Activated CD4-positive, alpha-beta memory T cell treated with anti-CD3 and anti-CD28 coated beads, Interleukin-2, amount 10 ng/mL, durations not matched to agents 7 days and 5 days (primary cell): Measurements from ENCODE around the gene ZBTB7B. TPM values are rescaled to one million over a fixed set of nuclear protein-coding genes. Genes with fewer than 3 reads are reported as not detected.

Experiments used
- CTCF ChIA-PET: fragments of 350-600 bp; sonication (Branson Sonifier 250); formaldehyde crosslinking; loops from one replicate; lab custom pipeline; 2021; ENCODE audit warnings: antibody characterized with exemption, inconsistent platforms; lab: Charles Lee
- POLR2A ChIA-PET: fragments of 350-600 bp; sonication (Branson Sonifier 250); formaldehyde crosslinking; loops from one replicate; lab custom pipeline; 2021; ENCODE audit warnings: antibody characterized with exemption; lab: Charles Lee
- DNase-seq: peaks from one replicate; pipeline ENCODE4 v3.0.0-alpha.2; 2020
- H3K27ac Mint-ChIP-seq: one replicate; pipeline ENCODE4 v1.8.0; 2021; ENCODE audit warnings: mild to moderate bottlenecking, mixed read lengths
- H3K27me3 Mint-ChIP-seq: one replicate; pipeline ENCODE4 v1.8.0; 2021; ENCODE audit warnings: mixed read lengths
- H3K36me3 Mint-ChIP-seq: one replicate; pipeline ENCODE4 v1.8.0; 2021; ENCODE audit warnings: low read depth, mixed read lengths
- H3K4me1 Mint-ChIP-seq: one replicate; pipeline ENCODE4 v1.8.0; 2021; ENCODE audit warnings: mixed read lengths
- H3K4me3 Mint-ChIP-seq: one replicate; pipeline ENCODE4 v1.8.0; 2021; ENCODE audit warnings: mild to moderate bottlenecking, mixed read lengths
- H3K9me3 Mint-ChIP-seq: one replicate; pipeline ENCODE4 v1.8.0; 2021; ENCODE audit warnings: mixed read lengths
- total RNA-seq, 2 experiments: library from RNA; stranded (reverse); gene quantifications; one replicate each; pipeline ENCODE4 v1.2.3, GENCODE V29; 2021

Gene ZBTB7B
- total RNA-seq, 2 experiments from 2014 or later: 151 to 152 TPM

- no peak for DNase-seq
- H3K4me1 Mint-ChIP-seq: peaks cover 78% of the 10 kb centered on the region
- H3K27ac Mint-ChIP-seq: no peak overlapping the region
- no peak overlapping the region for H3K4me3 Mint-ChIP-seq
- ChIA-PET CTCF (interaction anchor here (1.0 to 8.1 kb wide), 10 partner anchors 18 to 455 kb away, joined by 4 to 139 read pairs (median 10); partner anchors contain the start of genes ADAM15, FLAD1, LENEP and PBXIP1), POLR2A (interaction anchor here (0.7 to 14.7 kb wide), 11 partner anchors 8 to 79 kb away, joined by 3 to 203 read pairs (median 7); partner anchors contain the start of genes FLAD1, LENEP, PBXIP1 and PMVK)
- H3K9me3 Mint-ChIP-seq: no peaks in the 10 kb centered on the region
- peaks cover 68% of the 10 kb centered on the region for H3K36me3 Mint-ChIP-seq
- no peaks in the 10 kb centered on the region for H3K27me3 Mint-ChIP-seq
These were observed 12.3 kb downstream of the ZBTB7B start for GRCh38 chr1:155014709-155015508.

- H3K36me3 Mint-ChIP-seq: peaks cover 66% of the 10 kb centered on the region
- no peaks in the 10 kb centered on the region for H3K9me3 Mint-ChIP-seq
- POLR2A ChIA-PET: interaction anchor here (0.7 to 14.7 kb wide), 16 partner anchors 8 to 79 kb away, joined by 3 to 203 read pairs (median 4); partner anchors contain the start of genes CKS1B, FLAD1, LENEP and PBXIP1
- H3K27ac Mint-ChIP-seq: peak overlapping the region; percentile 83
- peak overlapping the region; percentile 46 for H3K4me3 Mint-ChIP-seq
- CTCF ChIA-PET: interaction anchor here (1.0 to 8.1 kb wide), 14 partner anchors 10 to 455 kb away, joined by 4 to 139 read pairs (median 16); partner anchors contain the start of genes ADAM15, CKS1B, FLAD1 and LENEP
- no peak for DNase-seq
- peaks cover 73% of the 10 kb centered on the region for H3K4me1 Mint-ChIP-seq
- no peaks in the 10 kb centered on the region for H3K27me3 Mint-ChIP-seq
These were observed 13.1 kb downstream of the ZBTB7B start for GRCh38 chr1:155015527-155016230.

- ChIA-PET CTCF (interaction anchor here (1.3 to 8.1 kb wide), 15 partner anchors 10 to 456 kb away, joined by 3 to 139 read pairs (median 16); partner anchors contain the start of genes ADAM15, CKS1B, FLAD1 and LENEP), POLR2A (interaction anchor here (0.6 to 14.7 kb wide), 15 partner anchors 9 to 69 kb away, joined by 3 to 203 read pairs (median 4); partner anchors contain the start of genes CKS1B, EFNA4, FLAD1 and LENEP)
- Mint-ChIP-seq H3K27ac (peak overlapping the region; percentile 83), H3K36me3 (peaks cover 61% of the 10 kb centered on the region), H3K27me3 (no peaks in the 10 kb centered on the region), H3K4me1 (peaks cover 68% of the 10 kb centered on the region), H3K4me3 (peak overlapping the region; percentile 46), H3K9me3 (no peaks in the 10 kb centered on the region)
- peak; percentile 41 for DNase-seq
These were observed 13.7 kb downstream of the ZBTB7B start for GRCh38 chr1:155016231-155016831.

- POLR2A ChIA-PET: interaction anchor here (0.6 to 14.7 kb wide), 13 partner anchors 10 to 80 kb away, joined by 3 to 203 read pairs (median 6); partner anchors contain the start of genes CKS1B, EFNA4, FLAD1 and LENEP
- peak overlapping the region; percentile 26 for H3K27ac Mint-ChIP-seq
- H3K4me3 Mint-ChIP-seq: peak overlapping the region; percentile 7
- CTCF ChIA-PET: interaction anchor here (0.5 to 8.1 kb wide), 25 partner anchors 11 to 457 kb away, joined by 3 to 139 read pairs (median 6); partner anchors contain the start of genes ADAM15, CKS1B, FLAD1 and LENEP
- H3K9me3 Mint-ChIP-seq: no peaks in the 10 kb centered on the region
- peak; percentile 87 for DNase-seq
- peaks cover 56% of the 10 kb centered on the region for H3K36me3 Mint-ChIP-seq
- H3K27me3 Mint-ChIP-seq: no peaks in the 10 kb centered on the region
- peaks cover 63% of the 10 kb centered on the region for H3K4me1 Mint-ChIP-seq
These were observed 14.7 kb downstream of the ZBTB7B start for GRCh38 chr1:155017041-155017945.

GRCh38 chr1:155017946-155018316 lies 15.3 kb downstream of the ZBTB7B start:
- Mint-ChIP-seq H3K36me3 (peaks cover 50% of the 10 kb centered on the region), H3K4me3 (no peak overlapping the region)

GRCh38 chr1:155018617-155019348 lies 16.2 kb downstream of the ZBTB7B start:
- CTCF ChIA-PET: interaction anchor here (0.6 to 8.1 kb wide), 10 partner anchors 12 to 150 kb away, joined by 3 to 139 read pairs (median 6); partner anchors contain the start of genes CKS1B, FLAD1, LENEP and ZBTB7B
- H3K27ac Mint-ChIP-seq: no peak overlapping the region
- peaks cover 43% of the 10 kb centered on the region for H3K36me3 Mint-ChIP-seq
- H3K27me3 Mint-ChIP-seq: no peaks in the 10 kb centered on the region
- H3K4me1 Mint-ChIP-seq: peaks cover 50% of the 10 kb centered on the region
- DNase-seq: no peak
- POLR2A ChIA-PET: interaction anchor here (1.0 to 14.7 kb wide), 3 partner anchors 20 to 65 kb away, joined by 3 to 203 read pairs (median 43); partner anchors contain the start of genes FLAD1, LENEP and ZBTB7B
- H3K9me3 Mint-ChIP-seq: no peaks in the 10 kb centered on the region
- no peak overlapping the region for H3K4me3 Mint-ChIP-seq

More at GRCh38 chr1:155017946-155018316, 15.3 kb downstream of the ZBTB7B start:
- ChIA-PET POLR2A (interaction anchor here (0.8 to 14.7 kb wide), 8 partner anchors 11 to 81 kb away, joined by 3 to 203 read pairs (median 12); partner anchors contain the start of genes CKS1B, FLAD1, LENEP and PBXIP1), CTCF (interaction anchor here (0.5 to 8.1 kb wide), 22 partner anchors 10 to 458 kb away, joined by 3 to 139 read pairs (median 8); partner anchors contain the start of genes ADAM15, CKS1B, FLAD1 and LENEP)
- Mint-ChIP-seq H3K27me3 (no peaks in the 10 kb centered on the region), H3K27ac (peak overlapping the region; percentile 26), H3K9me3 (no peaks in the 10 kb centered on the region), H3K4me1 (peaks cover 58% of the 10 kb centered on the region)
- DNase-seq: no peak

- Mint-ChIP-seq H3K36me3 (peaks cover 35% of the 10 kb centered on the region), H3K27me3 (no peaks in the 10 kb centered on the region), H3K9me3 (no peaks in the 10 kb centered on the region), H3K4me1 (peaks cover 41% of the 10 kb centered on the region), H3K4me3 (no peak overlapping the region), H3K27ac (no peak overlapping the region)
- no peak for DNase-seq
- ChIA-PET POLR2A (interaction anchor here (1.0 to 14.7 kb wide), 5 partner anchors 9 to 66 kb away, joined by 3 to 203 read pairs (median 6); partner anchors contain the start of genes CKS1B, FLAD1, LENEP and ZBTB7B), CTCF (interaction anchor here (0.7 to 8.1 kb wide), 9 partner anchors 9 to 66 kb away, joined by 3 to 139 read pairs (median 6); partner anchors contain the start of genes FLAD1, LENEP and ZBTB7B)
These were observed 17.0 kb downstream of the ZBTB7B start for GRCh38 chr1:155019377-155020245.

- peaks cover 20% of the 10 kb centered on the region for H3K36me3 Mint-ChIP-seq
- peaks cover 18% of the 10 kb centered on the region for H3K4me1 Mint-ChIP-seq
- no peaks in the 10 kb centered on the region for H3K9me3 Mint-ChIP-seq
- no peaks in the 10 kb centered on the region for H3K27me3 Mint-ChIP-seq
- ChIA-PET POLR2A (interaction anchor here (0.5 to 1.7 kb wide), 8 partner anchors 8 to 414 kb away, joined by 3 to 5 read pairs (median 3); partner anchors contain the start of gene PYGO2), CTCF (interaction anchor here (0.6 to 2.9 kb wide), 7 partner anchors 8 to 98 kb away, joined by 3 to 11 read pairs (median 3); partner anchors contain the start of gene ADAM15)
- H3K4me3 Mint-ChIP-seq: no peak overlapping the region
- no peak for DNase-seq
- no peak overlapping the region for H3K27ac Mint-ChIP-seq
These were observed 19.7 kb downstream of the ZBTB7B start for GRCh38 chr1:155022136-155022926.

GRCh38 chr1:155022927-155023236 lies 20.3 kb downstream of the ZBTB7B start:
- no peak overlapping the region for H3K27ac Mint-ChIP-seq
- no peaks in the 10 kb centered on the region for H3K9me3 Mint-ChIP-seq
- ChIA-PET POLR2A (interaction anchor here (0.5 to 1.7 kb wide), 6 partner anchors 9 to 414 kb away, joined by 3 to 5 read pairs (median 3); partner anchors contain the start of gene PYGO2), CTCF (interaction anchor here (0.6 to 2.9 kb wide), 6 partner anchors 9 to 99 kb away, joined by 3 to 11 read pairs (median 3); partner anchors contain the start of gene ADAM15)
- H3K27me3 Mint-ChIP-seq: no peaks in the 10 kb centered on the region
- DNase-seq: no peak
- peaks cover 19% of the 10 kb centered on the region for H3K36me3 Mint-ChIP-seq
- H3K4me1 Mint-ChIP-seq: peaks cover 14% of the 10 kb centered on the region
- no peak overlapping the region for H3K4me3 Mint-ChIP-seq
